GM10248 (cell line): ENCODE results near the gene CCDC157.
A peak's percentile ranks its signal among the peaks of the same experiment; 100 is the strongest.

Source experiments
- CTCF ChIA-PET: fragments of 300-600 bp; sonication (Branson Sonifier 250); formaldehyde crosslinking; extraction: SDS; loops from one replicate; lab custom pipeline; 2021; ENCODE audit warnings: antibody characterized with exemption; lab: Yijun Ruan, JAX
- POLR2A ChIA-PET: fragments of 350-650 bp; sonication (Branson Sonifier 250); formaldehyde crosslinking; extraction: SDS; loops from one replicate; lab custom pipeline; 2020; ENCODE audit warnings: antibody characterized with exemption; lab: Yijun Ruan, JAX
- DNase-seq: peaks from one replicate; pipeline ENCODE4 v3.0.0; 2012; ENCODE audit errors: extremely low spot score
- TF ChIP-seq, protein P1 (sequence below): IDR thresholded peaks from 2 replicates; pipeline ENCODE4 v1.5.1; 2012; ENCODE audit warnings: mild to moderate bottlenecking, low read depth; ENCODE audit errors: extremely low read depth, missing control alignments, control extremely low read depth

CCDC157 gene

DNA sequence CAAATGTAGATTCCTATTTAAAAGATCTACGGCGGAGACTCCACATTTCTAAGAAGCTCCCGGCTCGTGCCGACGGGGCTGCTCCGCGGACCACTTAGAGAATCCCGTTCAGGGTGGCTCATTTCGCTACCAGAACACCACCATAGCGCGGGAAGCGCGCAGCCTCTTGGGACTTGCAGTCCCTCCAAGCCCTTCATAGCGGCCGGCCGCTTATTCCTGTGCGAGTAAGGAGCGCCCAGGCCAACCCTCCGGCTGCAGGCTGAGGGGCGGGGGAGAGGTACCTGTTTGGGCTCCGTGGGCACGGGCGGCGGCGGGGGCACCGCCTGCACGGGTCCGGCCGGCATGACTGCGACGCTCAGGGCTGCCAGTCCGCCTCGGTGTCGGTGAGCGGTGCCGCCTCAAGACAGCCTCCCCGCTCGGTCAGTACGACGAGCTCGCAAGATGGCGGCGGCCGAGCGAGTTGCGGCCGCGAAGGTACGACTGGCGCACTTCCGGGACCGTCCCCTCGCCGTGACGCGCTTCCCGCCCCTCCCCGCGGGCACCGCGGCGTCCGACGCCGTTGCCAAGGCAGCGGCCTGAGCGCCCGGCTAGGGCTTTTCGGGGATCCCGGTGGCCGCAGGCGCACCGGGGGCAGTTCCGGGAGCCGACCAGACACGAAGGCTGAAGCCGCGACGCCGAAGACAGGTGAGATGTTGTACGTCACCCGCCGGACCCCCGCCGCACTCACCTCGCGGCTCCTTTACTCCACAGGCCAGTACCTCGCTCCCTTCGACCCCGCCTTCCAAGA lies at the start of gene CCDC157, which contains the start of gene SF3A1:
Gene CCDC157, plus strand, starts transcription at position 559 of the 787 bp plus-strand sequence. CDS start 8,994 bp downstream, outside the sequence.
Gene SF3A1, minus strand, starts transcription at position 446 of the 787 bp plus-strand sequence. Its CDS starts 102 bp downstream, at position 344.
- TF ChIP-seq, protein P1, sequence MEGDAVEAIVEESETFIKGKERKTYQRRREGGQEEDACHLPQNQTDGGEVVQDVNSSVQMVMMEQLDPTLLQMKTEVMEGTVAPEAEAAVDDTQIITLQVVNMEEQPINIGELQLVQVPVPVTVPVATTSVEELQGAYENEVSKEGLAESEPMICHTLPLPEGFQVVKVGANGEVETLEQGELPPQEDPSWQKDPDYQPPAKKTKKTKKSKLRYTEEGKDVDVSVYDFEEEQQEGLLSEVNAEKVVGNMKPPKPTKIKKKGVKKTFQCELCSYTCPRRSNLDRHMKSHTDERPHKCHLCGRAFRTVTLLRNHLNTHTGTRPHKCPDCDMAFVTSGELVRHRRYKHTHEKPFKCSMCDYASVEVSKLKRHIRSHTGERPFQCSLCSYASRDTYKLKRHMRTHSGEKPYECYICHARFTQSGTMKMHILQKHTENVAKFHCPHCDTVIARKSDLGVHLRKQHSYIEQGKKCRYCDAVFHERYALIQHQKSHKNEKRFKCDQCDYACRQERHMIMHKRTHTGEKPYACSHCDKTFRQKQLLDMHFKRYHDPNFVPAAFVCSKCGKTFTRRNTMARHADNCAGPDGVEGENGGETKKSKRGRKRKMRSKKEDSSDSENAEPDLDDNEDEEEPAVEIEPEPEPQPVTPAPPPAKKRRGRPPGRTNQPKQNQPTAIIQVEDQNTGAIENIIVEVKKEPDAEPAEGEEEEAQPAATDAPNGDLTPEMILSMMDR = no peak
- ChIA-PET CTCF (interaction anchor here (0.6 to 3.9 kb wide), 8 partner anchors 9 to 93 kb away, joined by 3 to 20 read pairs (median 4); partner anchors contain the start of genes RNF215 and TBC1D10A), POLR2A (interaction anchor here (0.7 to 1.3 kb wide), 4 partner anchors 19 to 724 kb away, joined by 3 to 4 read pairs (median 3); partner anchors contain the start of genes SMTN and TBC1D10A)
- DNase-seq = peak; percentile 97

DNA sequence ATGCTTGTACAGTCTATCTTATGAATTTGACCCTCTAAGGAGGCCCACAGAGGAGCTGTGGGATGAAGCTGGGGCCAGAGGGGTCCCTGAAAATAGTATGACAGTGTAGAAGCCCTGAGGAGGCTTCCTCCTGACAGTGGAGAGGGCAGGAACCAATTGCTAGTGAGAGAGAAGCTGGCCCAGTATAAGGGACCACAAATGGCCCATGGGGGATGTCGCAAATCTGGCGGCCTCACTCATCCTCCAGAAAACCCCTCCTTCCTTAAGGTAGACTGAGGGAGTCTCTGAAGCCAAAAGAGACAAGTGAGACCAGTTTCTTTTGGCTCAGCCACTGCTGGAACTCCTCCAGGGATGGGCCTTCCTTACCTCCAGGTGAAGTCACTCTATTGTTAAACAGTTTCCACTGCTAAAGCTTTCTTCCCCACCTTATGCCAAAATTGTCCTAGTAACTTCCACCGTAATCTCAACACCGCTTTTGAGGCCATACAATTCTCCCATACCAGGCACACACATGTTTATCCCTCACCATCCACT lies 49.7 kb upstream of the CCDC157 start:
- TF ChIP-seq, protein P1 = no peak
- CTCF ChIA-PET = interaction anchor here (1.0 to 22.3 kb wide), 4 partner anchors 10 to 83 kb away, joined by 3 to 268 read pairs (median 7); partner anchors contain the start of gene CASTOR1
- POLR2A ChIA-PET = no interaction called here
- DNase-seq = no peak

DNA sequence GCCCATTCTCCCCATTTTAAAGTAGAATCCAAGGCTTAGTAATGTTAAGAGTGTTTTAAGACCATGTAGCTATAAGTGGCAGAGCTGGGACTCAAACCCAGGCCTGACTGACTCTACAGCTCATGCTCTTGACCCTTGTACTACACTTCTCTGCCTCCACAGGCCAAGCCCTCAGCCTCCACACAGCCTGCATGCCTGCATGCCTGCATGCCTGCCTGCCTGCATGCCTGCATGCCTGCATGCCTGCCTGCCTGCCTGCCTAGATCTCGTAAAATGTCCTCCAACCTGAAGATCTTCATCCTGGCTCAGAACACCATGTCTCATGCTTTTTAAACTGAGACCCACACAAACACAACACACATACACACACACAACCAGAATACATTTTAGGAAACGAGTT lies 48.7 kb upstream of the CCDC157 start:
- no peak for DNase-seq
- ChIA-PET POLR2A (interaction anchor here (1.1 to 1.4 kb wide), 2 partner anchors 19 to 48 kb away, joined by 3 to 4 read pairs; partner anchors contain the start of genes CCDC157, SF3A1 and TBC1D10A), CTCF (interaction anchor here (0.9 to 22.3 kb wide), 6 partner anchors 11 to 60 kb away, joined by 3 to 268 read pairs (median 7); partner anchors contain the start of gene CASTOR1)
- TF ChIP-seq, protein P1 = no peak

DNA sequence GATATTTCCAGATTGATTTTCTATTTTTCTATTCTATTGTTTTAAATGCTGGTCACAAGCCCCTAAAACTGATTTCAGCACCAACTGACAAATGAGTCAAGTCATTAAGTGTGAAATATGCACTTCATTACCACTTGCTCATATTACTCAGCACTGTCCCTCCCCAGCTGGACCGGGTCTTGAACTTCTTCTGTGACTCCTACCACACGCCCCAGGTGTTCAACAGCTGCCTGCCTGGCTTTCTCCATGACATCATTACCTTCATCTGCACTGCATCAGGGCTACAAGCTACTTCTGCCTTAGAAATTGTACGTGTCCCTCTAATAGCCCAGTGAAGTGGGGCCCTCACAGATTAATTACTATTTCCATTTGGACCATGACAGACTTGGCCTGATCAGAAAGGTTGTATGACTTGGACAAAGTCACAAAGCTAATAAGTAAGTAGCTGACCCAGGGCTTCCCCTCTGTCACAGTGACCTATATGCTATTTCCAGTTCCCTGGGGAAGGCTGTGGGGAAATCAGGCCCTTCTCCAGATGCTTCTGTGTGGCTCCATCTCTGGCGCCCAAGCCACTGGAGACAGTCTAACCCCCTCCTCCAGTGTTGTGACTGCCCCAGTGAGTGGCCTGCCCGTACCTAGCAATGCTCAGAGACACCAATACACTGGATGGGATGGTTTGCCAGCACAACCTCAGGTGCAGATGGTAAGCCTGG lies 48.1 kb upstream of the CCDC157 start:
- ChIA-PET CTCF (interaction anchor here (0.9 to 22.3 kb wide), 8 partner anchors 8 to 60 kb away, joined by 3 to 268 read pairs (median 3); partner anchors contain the start of gene CASTOR1), POLR2A (interaction anchor here (1.1 to 1.4 kb wide), 2 partner anchors 18 to 48 kb away, joined by 3 to 4 read pairs; partner anchors contain the start of genes CCDC157, SF3A1 and TBC1D10A)
- peak; percentile 74 for DNase-seq
- TF ChIP-seq, protein P1 = no peak

DNA sequence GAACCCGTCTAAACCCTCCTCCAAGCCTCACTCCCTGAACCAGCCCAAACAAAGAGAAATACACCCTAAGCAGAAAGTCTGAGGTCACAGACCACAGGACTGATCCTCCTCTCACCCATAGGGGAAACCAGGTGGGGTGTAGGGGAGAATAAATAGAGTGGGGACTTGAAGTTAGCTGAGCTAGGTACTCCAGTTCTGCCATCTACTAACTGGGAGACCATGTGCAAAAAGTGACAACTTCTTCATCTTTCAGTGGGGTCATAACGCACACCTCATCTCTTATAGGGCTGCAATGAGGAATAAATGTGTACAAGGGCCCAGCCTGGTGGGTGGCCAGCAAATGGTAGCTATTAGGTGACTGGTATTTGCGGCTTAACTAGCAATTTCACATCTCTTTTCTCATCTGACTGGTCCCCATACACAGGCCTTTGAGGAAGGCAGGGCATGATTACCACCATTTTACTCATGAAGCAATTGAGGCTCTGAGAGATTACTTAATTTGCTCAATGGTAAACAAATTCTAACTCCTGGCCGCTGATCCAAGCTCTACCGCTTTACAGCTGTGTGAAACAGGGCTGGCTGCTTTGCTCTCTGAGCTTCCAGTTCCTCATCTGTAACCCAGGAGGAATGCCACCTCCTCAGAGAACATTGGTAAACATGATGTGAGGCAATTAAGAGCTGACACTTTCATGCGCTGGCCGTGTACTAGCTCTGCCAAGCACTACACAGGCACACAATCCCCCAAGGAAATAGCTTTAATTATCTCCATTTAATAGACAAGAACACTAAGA lies 46.7 kb upstream of the CCDC157 start:
- CTCF ChIA-PET = interaction anchor here (1.0 to 22.3 kb wide), 8 partner anchors 10 to 77 kb away, joined by 3 to 268 read pairs (median 4); partner anchors contain the start of genes CASTOR1 and TBC1D10A
- DNase-seq = peak; percentile 58
- POLR2A ChIA-PET = no interaction called here
- TF ChIP-seq, protein P1 = no peak
